GM19324 (cell line): ENCODE results near the gene CDC6.

Experiments
- ATAC-seq: cut with Tn5 transposase; IDR thresholded peaks from one replicate; pipeline ENCODE4 v1.9.1; 2021; ENCODE audit warnings: mild to moderate bottlenecking, moderate library complexity; ENCODE audit not compliant: unreplicated experiment, low FRiP score

The CDC6 gene

GRCh38 chr17:40320756-40321523 is 33.3 kb downstream of the CDC6 start:
- no peak for ATAC-seq

GRCh38 chr17:40321524-40321929 is 33.8 kb downstream of the CDC6 start:
- ATAC-seq, result no peak

DNA sequence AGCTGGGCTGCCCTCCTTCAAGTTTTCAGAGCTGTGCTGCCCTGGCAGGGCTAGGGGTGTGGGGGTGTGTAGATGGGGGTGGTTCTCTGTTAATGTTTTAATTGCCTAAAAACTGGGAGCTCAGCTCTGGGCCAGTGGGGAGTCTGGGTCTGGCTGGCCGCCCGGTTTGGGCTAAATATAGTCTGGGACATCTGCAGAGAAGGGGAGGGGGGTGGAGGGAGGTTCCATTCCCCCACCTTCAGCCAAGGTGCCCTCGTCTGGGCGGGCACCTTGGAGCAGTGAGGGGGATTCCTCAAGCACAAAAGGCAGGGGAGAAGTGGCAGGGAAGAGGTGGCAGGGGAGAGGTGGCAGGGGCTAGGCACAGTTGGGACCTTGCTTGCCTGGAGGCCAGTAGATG is 34.3 kb downstream of the CDC6 start:
- ATAC-seq, result no peak

DNA sequence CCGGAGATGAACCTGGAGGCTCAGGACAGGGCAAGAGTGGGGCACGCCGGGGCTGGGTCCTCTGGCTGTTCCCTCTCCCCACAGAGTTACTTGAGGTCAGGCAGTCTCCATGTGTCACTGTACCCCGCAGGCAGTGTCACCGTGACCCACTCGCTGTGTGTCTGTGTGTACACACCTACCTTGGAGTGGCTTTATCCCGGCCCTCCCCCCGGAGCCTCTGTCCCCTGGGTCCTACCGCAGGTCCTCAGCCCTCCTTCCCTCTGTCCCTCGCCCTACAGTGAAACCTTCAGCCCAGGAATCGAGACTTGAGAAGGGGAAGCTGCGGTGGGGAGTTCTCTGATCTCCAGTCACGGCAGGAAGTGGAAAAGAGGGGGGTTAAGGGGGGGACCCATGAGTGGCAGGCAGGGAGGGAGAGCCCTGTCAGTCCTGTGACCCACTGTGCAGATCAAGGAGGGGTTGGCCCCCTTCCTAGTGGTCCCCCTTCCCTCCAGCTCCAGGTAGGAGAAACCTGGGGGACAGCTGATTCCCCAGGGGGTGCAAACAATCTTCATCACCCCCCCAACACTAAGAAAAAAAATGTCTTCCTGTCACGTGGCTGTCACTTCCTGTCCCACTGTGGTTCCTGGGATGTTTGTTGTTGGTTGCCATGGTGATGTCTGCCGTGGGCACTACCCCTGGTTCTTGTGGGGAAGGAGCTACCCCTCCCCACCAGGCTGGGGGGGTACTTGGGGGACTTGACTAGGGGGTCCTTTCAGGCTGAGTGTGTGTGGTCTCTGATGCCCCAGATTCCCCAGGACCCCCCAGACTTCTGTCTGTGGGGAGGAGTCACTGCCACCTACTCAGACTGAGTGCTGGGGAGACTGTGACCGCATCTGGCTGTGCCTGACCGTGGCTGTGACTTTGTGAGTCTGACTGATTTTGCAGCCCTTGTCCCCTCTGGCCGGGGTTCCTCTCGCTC is 35.0 kb downstream of the CDC6 start:
- ATAC-seq, result peak; percentile 31

- ATAC-seq, result no peak
Observed at GRCh38 chr17:40323391-40324381, 36.0 kb downstream of the CDC6 start.

- ATAC-seq, result no peak
Observed at GRCh38 chr17:40325156-40326013, 37.7 kb downstream of the CDC6 start.

- no peak for ATAC-seq
Observed at GRCh38 chr17:40326014-40326831, 38.5 kb downstream of the CDC6 start.

GRCh38 chr17:40326832-40327199 is 39.1 kb downstream of the CDC6 start:
- no peak for ATAC-seq

- no peak for ATAC-seq
Observed at GRCh38 chr17:40327244-40327729, 39.6 kb downstream of the CDC6 start.

DNA sequence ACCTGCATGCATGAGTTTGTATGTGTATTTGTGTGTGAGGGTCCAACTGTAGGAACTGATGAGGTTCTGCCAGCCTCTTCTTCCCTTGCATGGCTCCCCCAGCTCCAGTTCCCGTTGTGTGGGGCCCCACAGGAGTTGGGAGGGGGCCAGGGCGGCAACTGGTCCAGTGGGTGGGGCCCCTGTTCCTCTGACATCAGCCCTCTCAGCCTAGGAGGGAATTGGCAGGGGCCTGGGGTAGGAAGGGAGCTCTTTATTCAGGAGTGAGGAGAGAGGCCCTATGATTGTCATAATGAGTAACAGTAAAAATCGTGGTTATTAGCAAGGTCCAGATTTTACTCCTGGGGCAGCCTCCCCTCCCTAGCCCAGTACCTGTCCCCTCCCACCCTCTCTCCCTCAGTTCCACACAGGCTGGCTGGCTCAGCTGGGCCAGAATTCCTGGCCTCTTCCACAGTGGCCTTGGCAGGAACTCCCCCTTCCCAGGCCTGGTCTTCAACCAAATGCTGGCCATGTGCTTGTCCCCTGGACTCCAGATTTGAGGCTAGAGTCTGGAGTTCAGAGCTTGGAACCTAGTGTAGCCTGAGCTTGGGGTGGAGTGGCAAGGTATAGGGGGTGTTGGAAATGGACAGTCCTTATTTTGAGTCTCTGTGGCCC is 40.2 kb downstream of the CDC6 start:
- no peak for ATAC-seq

DNA sequence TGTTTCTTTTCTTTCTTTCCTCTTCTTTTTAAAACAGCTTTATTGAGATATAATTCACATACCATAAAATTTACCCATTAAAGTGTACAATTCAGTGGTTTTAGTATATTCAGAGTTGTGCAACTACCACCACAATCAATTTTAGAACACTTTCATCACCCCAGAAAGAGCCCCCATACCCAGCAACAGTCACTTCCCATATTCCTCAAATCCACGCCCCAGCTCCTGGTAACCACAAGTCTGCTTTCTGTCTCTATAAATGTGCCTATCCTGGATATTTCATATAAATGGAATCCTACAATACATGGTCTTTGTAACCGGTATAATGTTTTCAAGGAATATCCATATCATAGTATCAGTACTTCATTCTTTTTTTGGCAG is 40.7 kb downstream of the CDC6 start:
- ATAC-seq, result no peak

GRCh38 chr17:40329839-40330794 is 42.4 kb downstream of the CDC6 start:
- ATAC-seq, result no peak

GRCh38 chr17:40330850-40331470 is 43.3 kb downstream of the CDC6 start:
- ATAC-seq, result no peak

GRCh38 chr17:40331743-40332641 is 44.3 kb downstream of the CDC6 start:
- no peak for ATAC-seq

DNA sequence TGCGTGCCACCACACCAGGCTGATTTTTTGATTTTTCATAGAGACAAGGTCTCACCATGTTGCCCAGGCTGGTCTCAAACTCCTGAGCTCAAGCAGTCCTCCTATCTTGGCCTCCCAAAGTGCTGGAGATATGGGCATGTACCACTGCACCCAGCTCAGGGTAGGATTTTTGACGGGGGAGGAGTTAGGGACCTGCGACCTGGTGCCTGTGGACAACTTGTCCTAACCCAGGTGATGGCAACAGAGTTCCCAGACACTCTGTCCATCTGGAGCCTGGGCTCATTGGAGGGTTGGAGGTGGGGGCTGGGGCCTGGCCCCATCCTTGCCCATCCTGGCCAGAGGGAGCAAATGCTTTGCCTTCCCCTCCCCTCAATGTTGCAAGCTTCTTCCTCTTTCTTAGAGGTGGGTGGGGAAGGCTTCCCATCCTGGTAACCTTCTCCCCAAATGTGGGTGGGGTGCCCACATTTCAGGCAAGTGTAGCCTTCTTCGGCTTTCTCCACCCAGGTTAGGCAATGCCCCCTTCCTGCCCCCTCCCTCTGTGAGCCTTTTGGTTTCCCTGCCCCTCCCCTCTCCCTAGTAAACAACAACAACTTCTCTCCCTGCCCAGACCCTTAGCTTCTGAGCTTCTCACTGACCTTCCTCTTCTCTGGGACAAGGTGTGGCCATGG is 46.2 kb downstream of the CDC6 start:
- no peak for ATAC-seq
